Measurements from ENCODE around the gene LHX3.

- no peak for TF ChIP-seq CTCF (IDR thresholded peaks at IDR 0.05)
- no peak for TF ChIP-seq POLR2A (IDR thresholded peaks at IDR 0.05)
Observed at GRCh38 chr9:136189394-136190236, 15.3 kb downstream of the LHX3 start.
